ENCODE data around the gene TMEM131.

GRCh38 chr2:97730245-97730644, 265.5 kb downstream of the TMEM131 start:
- TF ChIP-seq, protein P1, sequence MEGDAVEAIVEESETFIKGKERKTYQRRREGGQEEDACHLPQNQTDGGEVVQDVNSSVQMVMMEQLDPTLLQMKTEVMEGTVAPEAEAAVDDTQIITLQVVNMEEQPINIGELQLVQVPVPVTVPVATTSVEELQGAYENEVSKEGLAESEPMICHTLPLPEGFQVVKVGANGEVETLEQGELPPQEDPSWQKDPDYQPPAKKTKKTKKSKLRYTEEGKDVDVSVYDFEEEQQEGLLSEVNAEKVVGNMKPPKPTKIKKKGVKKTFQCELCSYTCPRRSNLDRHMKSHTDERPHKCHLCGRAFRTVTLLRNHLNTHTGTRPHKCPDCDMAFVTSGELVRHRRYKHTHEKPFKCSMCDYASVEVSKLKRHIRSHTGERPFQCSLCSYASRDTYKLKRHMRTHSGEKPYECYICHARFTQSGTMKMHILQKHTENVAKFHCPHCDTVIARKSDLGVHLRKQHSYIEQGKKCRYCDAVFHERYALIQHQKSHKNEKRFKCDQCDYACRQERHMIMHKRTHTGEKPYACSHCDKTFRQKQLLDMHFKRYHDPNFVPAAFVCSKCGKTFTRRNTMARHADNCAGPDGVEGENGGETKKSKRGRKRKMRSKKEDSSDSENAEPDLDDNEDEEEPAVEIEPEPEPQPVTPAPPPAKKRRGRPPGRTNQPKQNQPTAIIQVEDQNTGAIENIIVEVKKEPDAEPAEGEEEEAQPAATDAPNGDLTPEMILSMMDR (conservative IDR thresholded peaks at IDR 0.05; ENCODE audit: low read depth, low read length): no peak
- TF ChIP-seq EZH2 (IDR thresholded peaks at IDR 0.05; ENCODE audit: borderline replicate concordance, low read depth, low read length, poor library complexity, severe bottlenecking): no peak
